ENCODE data around the gene FYTTD1. TPM values are rescaled to one million over a fixed set of nuclear protein-coding genes. Genes with fewer than 3 reads are reported as not detected.
A peak's percentile ranks its signal among the peaks of the same experiment; 100 is the strongest.

FYTTD1 gene
- total RNA-seq (2021), result 75.4 and 78.3 TPM in 2 replicates
- percentile 84 among the genes with signal in this experiment for Bru-seq, nascent RNA
- percentile 92 among the genes with signal in this experiment for BruChase-seq, experiment 1, labeled RNA remaining after a 2-hour chase
- BruChase-seq, experiment 2, labeled RNA remaining after a 6-hour chase, result percentile 96 among the genes with signal in this experiment
- long read RNA-seq, full-length matches to known transcripts, result 132 of 153 reads
- long read RNA-seq, partial matches to known transcripts, result 3 of 153 reads
- long read RNA-seq, other reads (novel, unspliced or antisense), result 18 of 153 reads

GRCh38 chr3:197749601-197750395, at the start of gene FYTTD1:
Gene FYTTD1, plus strand, starts transcription at chr3:197749883. Its CDS starts 89 bp downstream, at chr3:197749972.
- H3K36me3 ChIP-seq (ENCODE audit: low read depth), result no peaks in the 10 kb centered on the region
- peaks cover 25% of the 10 kb centered on the region for H3K4me1 ChIP-seq (replicated peaks; ENCODE audit: insufficient read depth)
- peak within 1 kb of the TSS; percentile 79 for H3K4me3 ChIP-seq
- POLR2A ChIA-PET (ENCODE audit: unreplicated experiment), result no interaction called here
- intact Hi-C loops (cut with micrococcal nuclease; ENCODE audit: unreplicated experiment), result loop anchor here (1.0 kb wide), 1 partner anchor 12 kb away; no protein-coding TSS in a partner anchor
- DNase-seq, result peak; percentile 72 to 96
- H3K4me2 ChIP-seq, result peak within 1 kb of the TSS; percentile 95
- H3K27me3 ChIP-seq (ENCODE audit: insufficient read depth, low read depth), result no peaks in the 10 kb centered on the region
- peak within 1 kb of the TSS; percentile 98 for H2AFZ ChIP-seq
- H3K9me3 ChIP-seq (ENCODE audit: insufficient read depth, low read depth), result no peaks in the 10 kb centered on the region
- peak; percentile 41 for TF ChIP-seq CTCF (conservative IDR thresholded peaks at IDR 0.05)
- TF ChIP-seq EZH2 (IDR thresholded peaks at IDR 0.05; ENCODE audit: low read depth), result no peak
- H4K20me1 ChIP-seq (ENCODE audit: insufficient read depth), result peaks cover 42% of the 10 kb centered on the region
- peaks cover 59% of the 10 kb centered on the region for H3F3A ChIP-seq (ENCODE audit: insufficient read depth, low read depth)
- BruUV-seq (replicated peaks), result no TSS peak
- H3K9me2 ChIP-seq (ENCODE audit: insufficient read depth), result no peaks in the 10 kb centered on the region
- H3K27ac ChIP-seq, result peak within 1 kb of the TSS; percentile 76
- peaks cover 43% of the 10 kb centered on the region for H3K79me2 ChIP-seq (ENCODE audit: low read depth)
- CTCF ChIA-PET, result interaction anchor here (0.5 to 0.7 kb wide), 3 partner anchors 156 to 720 kb away, joined by 4 to 14 read pairs (median 5); partner anchors contain the start of gene MELTF

- H3K27ac ChIP-seq, result no peak overlapping the region
- no peak overlapping the region for H2AFZ ChIP-seq
- H3K9me3 ChIP-seq (ENCODE audit: insufficient read depth, low read depth), result no peaks in the 10 kb centered on the region
- no peaks in the 10 kb centered on the region for H3K27me3 ChIP-seq (ENCODE audit: insufficient read depth, low read depth)
- peaks cover 11% of the 10 kb centered on the region for H3K36me3 ChIP-seq (ENCODE audit: low read depth)
- intact Hi-C loops (cut with micrococcal nuclease; ENCODE audit: unreplicated experiment), result no loop called here
- H3K79me2 ChIP-seq (ENCODE audit: low read depth), result no peaks in the 10 kb centered on the region
- BruUV-seq (replicated peaks), result no TSS peak
- POLR2A ChIA-PET (ENCODE audit: unreplicated experiment), result no interaction called here
- CTCF ChIA-PET, result no interaction called here
- no peaks in the 10 kb centered on the region for H3K9me2 ChIP-seq (ENCODE audit: insufficient read depth)
- TF ChIP-seq CTCF (conservative IDR thresholded peaks at IDR 0.05) (no peak), EZH2 (IDR thresholded peaks at IDR 0.05; ENCODE audit: low read depth) (no peak)
- H3K4me1 ChIP-seq (replicated peaks; ENCODE audit: insufficient read depth), result no peaks in the 10 kb centered on the region
- H3K4me2 ChIP-seq, result no peak overlapping the region
- no peak for DNase-seq
- H3K4me3 ChIP-seq, result no peak overlapping the region
- no peaks in the 10 kb centered on the region for H4K20me1 ChIP-seq (ENCODE audit: insufficient read depth)
- H3F3A ChIP-seq (ENCODE audit: insufficient read depth, low read depth), result no peaks in the 10 kb centered on the region
Observed at GRCh38 chr3:197700095-197700494, 49.6 kb upstream of the FYTTD1 start.

- no TSS peak for BruUV-seq (replicated peaks)
- no peak for DNase-seq
- Histone ChIP-seq H2AFZ (no peak overlapping the region), H3K27ac (no peak overlapping the region), H3K9me3 (ENCODE audit: insufficient read depth, low read depth) (no peaks in the 10 kb centered on the region), H3K4me2 (no peak overlapping the region), H3K9me2 (ENCODE audit: insufficient read depth) (no peaks in the 10 kb centered on the region), H3K4me3 (no peak overlapping the region), H3F3A (ENCODE audit: insufficient read depth, low read depth) (no peaks in the 10 kb centered on the region), H3K4me1 (replicated peaks; ENCODE audit: insufficient read depth) (no peaks in the 10 kb centered on the region), H3K36me3 (ENCODE audit: low read depth) (0 out of 2 replicates have a peak, but pooled peaks cover 4% of the 10 kb centered on the region), H3K79me2 (ENCODE audit: low read depth) (no peaks in the 10 kb centered on the region), H3K27me3 (ENCODE audit: insufficient read depth, low read depth) (no peaks in the 10 kb centered on the region), H4K20me1 (ENCODE audit: insufficient read depth) (no peaks in the 10 kb centered on the region)
- intact Hi-C loops (cut with micrococcal nuclease; ENCODE audit: unreplicated experiment), result no loop called here
- no peak for TF ChIP-seq EZH2 (IDR thresholded peaks at IDR 0.05; ENCODE audit: low read depth)
- no peak for TF ChIP-seq CTCF (conservative IDR thresholded peaks at IDR 0.05)
- ChIA-PET CTCF (no interaction called here), POLR2A (ENCODE audit: unreplicated experiment) (no interaction called here)
Observed at GRCh38 chr3:197701841-197702240, 47.8 kb upstream of the FYTTD1 start.
